MCF 10A (cell line): ENCODE results near the gene SLC25A43. TPM values are rescaled to one million over a fixed set of nuclear protein-coding genes. Genes with fewer than 3 reads are reported as not detected.

Source experiments
- BruUV-seq: library from RNA; stranded (reverse); fragments of 400-500 nt; replicated peaks from 2 replicates; lab custom pipeline; 2021; lab: Mats Ljungman, UMichigan
- CTCF ChIA-PET: fragments of 300-600 bp; sonication (Branson Sonifier 250); formaldehyde crosslinking; extraction: SDS; loops from one replicate; lab custom pipeline; 2021; ENCODE audit warnings: antibody characterized with exemption, inconsistent platforms; lab: Yijun Ruan, JAX
- POLR2A ChIA-PET: fragments of 300-600, 350-650 bp; sonication (Branson Sonifier 250); formaldehyde crosslinking; extraction: SDS; loops from one replicate; lab custom pipeline; 2020; ENCODE audit warnings: antibody characterized with exemption, inconsistent platforms; lab: Yijun Ruan, JAX
- DNase-seq: peaks from one replicate; pipeline ENCODE4 v3.0.0-alpha.2; 2018; ENCODE audit not compliant: unreplicated experiment
- H3K27ac Mint-ChIP-seq: one replicate; pipeline ENCODE4 v1.8.0; 2022; ENCODE audit warnings: mild to moderate bottlenecking, low read depth, mixed read lengths; ENCODE audit not compliant: unreplicated experiment
- H3K27me3 Mint-ChIP-seq: one replicate; pipeline ENCODE4 v1.8.0; 2022; ENCODE audit warnings: mixed read lengths; ENCODE audit not compliant: insufficient read depth, unreplicated experiment
- H3K36me3 Mint-ChIP-seq: one replicate; pipeline ENCODE4 v1.8.0; 2022; ENCODE audit warnings: mild to moderate bottlenecking, moderate library complexity, mixed read lengths; ENCODE audit not compliant: insufficient read depth, unreplicated experiment
- H3K4me1 Mint-ChIP-seq: one replicate; pipeline ENCODE4 v1.8.0; 2022; ENCODE audit warnings: mixed read lengths; ENCODE audit not compliant: insufficient read depth, unreplicated experiment
- H3K4me3 Mint-ChIP-seq: one replicate; pipeline ENCODE4 v1.8.0; 2022; ENCODE audit warnings: mild to moderate bottlenecking, moderate library complexity, mixed read lengths; ENCODE audit not compliant: unreplicated experiment
- H3K9me3 Mint-ChIP-seq: one replicate; pipeline ENCODE4 v1.8.0; 2022; ENCODE audit warnings: mixed read lengths; ENCODE audit not compliant: unreplicated experiment
- intact Hi-C: fragments of 100-400 bp; cut with micrococcal nuclease; formaldehyde crosslinking; loops from 2 replicates; pipeline ENCODE4 v1.14.1; 2022
- total RNA-seq: library from RNA; stranded (reverse); gene quantifications from 2 replicates; pipeline ENCODE4 v1.2.3, GENCODE V29; 2022
- TF ChIP-seq, protein P1 (sequence below): fragments of 200-600 bp; IDR thresholded peaks from one replicate; pipeline ENCODE4 v1.8.0; 2022; ENCODE audit warnings: antibody characterized with exemption, mild to moderate bottlenecking; ENCODE audit not compliant: unreplicated experiment

SLC25A43 gene
- total RNA-seq, 1 experiment from 2014 or later = 16.0 TPM

- Mint-ChIP-seq H3K4me1 (no peaks in the 10 kb centered on the region), H3K4me3 (no peak overlapping the region), H3K9me3 (no peaks in the 10 kb centered on the region), H3K27me3 (peaks cover 15% of the 10 kb centered on the region), H3K27ac (no peak overlapping the region), H3K36me3 (peaks cover 30% of the 10 kb centered on the region)
- TF ChIP-seq, protein P1, sequence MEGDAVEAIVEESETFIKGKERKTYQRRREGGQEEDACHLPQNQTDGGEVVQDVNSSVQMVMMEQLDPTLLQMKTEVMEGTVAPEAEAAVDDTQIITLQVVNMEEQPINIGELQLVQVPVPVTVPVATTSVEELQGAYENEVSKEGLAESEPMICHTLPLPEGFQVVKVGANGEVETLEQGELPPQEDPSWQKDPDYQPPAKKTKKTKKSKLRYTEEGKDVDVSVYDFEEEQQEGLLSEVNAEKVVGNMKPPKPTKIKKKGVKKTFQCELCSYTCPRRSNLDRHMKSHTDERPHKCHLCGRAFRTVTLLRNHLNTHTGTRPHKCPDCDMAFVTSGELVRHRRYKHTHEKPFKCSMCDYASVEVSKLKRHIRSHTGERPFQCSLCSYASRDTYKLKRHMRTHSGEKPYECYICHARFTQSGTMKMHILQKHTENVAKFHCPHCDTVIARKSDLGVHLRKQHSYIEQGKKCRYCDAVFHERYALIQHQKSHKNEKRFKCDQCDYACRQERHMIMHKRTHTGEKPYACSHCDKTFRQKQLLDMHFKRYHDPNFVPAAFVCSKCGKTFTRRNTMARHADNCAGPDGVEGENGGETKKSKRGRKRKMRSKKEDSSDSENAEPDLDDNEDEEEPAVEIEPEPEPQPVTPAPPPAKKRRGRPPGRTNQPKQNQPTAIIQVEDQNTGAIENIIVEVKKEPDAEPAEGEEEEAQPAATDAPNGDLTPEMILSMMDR = no peak
- POLR2A ChIA-PET = no interaction called here
- DNase-seq = no peak
- intact Hi-C loops = no loop called here
- no TSS peak for BruUV-seq
- CTCF ChIA-PET = interaction anchor here (0.9 kb wide), 1 partner anchor 95 kb away, joined by 3 read pairs; no protein-coding TSS in a partner anchor
These were observed 22.0 kb downstream of the SLC25A43 start for GRCh38 chrX:119421016-119421705.

DNA sequence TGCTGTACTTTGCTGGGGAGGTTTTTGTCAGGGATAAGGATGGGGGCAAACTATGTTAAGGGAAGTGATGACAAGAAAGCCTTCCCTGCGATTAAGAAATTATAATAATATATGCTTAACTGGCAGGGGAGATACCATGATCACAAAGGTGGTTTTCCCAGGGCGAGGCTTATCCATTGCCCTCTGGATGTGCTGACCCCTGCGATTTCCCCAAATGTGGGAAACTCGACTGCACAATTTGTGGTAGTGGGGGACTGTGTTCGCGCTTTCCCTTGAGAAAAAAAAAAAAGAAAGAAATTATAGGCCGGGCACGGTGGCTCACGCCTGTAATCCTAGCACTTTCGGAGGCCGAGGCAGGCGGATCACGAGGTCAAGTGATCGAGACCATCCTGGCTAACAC, 24.5 kb downstream of the SLC25A43 start:
- no peak for DNase-seq
- ChIA-PET CTCF (interaction anchor here (0.7 kb wide), 1 partner anchor 53 kb away, joined by 3 read pairs; no protein-coding TSS in a partner anchor), POLR2A (no interaction called here)
- peaks cover 15% of the 10 kb centered on the region for H3K27me3 Mint-ChIP-seq
- BruUV-seq = no TSS peak
- peaks cover 14% of the 10 kb centered on the region for H3K4me1 Mint-ChIP-seq
- no peaks in the 10 kb centered on the region for H3K9me3 Mint-ChIP-seq
- no peak overlapping the region for H3K27ac Mint-ChIP-seq
- TF ChIP-seq, protein P1 = no peak
- H3K4me3 Mint-ChIP-seq = no peak overlapping the region
- peaks cover 24% of the 10 kb centered on the region for H3K36me3 Mint-ChIP-seq
- intact Hi-C loops = no loop called here

DNA sequence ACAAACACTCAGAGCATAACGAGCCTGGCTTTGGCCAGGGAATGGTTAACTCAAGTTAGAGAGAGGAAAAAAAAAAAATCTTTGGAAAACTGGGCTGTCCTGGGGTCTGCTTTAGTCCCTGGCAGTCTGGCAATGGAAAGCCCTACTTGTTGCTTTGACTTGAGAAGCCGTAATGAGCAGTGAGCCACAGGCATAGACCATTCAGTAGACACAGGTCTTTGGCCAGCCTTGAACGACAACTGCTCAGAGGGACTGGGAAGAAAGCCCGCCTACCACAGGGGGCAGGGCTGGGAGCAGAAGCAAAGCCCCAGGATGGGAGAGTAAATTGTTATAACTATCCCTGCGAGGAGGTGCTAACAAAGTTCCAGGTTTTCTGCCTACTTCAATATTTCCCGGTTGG, 25.9 kb downstream of the SLC25A43 start:
- DNase-seq = no peak
- POLR2A ChIA-PET = no interaction called here
- no peak overlapping the region for H3K27ac Mint-ChIP-seq
- TF ChIP-seq, protein P1 = no peak
- H3K36me3 Mint-ChIP-seq = peaks cover 22% of the 10 kb centered on the region
- peaks cover 14% of the 10 kb centered on the region for H3K4me1 Mint-ChIP-seq
- intact Hi-C loops = no loop called here
- H3K27me3 Mint-ChIP-seq = peaks cover 15% of the 10 kb centered on the region
- H3K4me3 Mint-ChIP-seq = no peak overlapping the region
- H3K9me3 Mint-ChIP-seq = no peaks in the 10 kb centered on the region
- no TSS peak for BruUV-seq
- CTCF ChIA-PET = interaction anchor here (0.7 kb wide), 1 partner anchor 420 kb away, joined by 3 read pairs; no protein-coding TSS in a partner anchor

DNA sequence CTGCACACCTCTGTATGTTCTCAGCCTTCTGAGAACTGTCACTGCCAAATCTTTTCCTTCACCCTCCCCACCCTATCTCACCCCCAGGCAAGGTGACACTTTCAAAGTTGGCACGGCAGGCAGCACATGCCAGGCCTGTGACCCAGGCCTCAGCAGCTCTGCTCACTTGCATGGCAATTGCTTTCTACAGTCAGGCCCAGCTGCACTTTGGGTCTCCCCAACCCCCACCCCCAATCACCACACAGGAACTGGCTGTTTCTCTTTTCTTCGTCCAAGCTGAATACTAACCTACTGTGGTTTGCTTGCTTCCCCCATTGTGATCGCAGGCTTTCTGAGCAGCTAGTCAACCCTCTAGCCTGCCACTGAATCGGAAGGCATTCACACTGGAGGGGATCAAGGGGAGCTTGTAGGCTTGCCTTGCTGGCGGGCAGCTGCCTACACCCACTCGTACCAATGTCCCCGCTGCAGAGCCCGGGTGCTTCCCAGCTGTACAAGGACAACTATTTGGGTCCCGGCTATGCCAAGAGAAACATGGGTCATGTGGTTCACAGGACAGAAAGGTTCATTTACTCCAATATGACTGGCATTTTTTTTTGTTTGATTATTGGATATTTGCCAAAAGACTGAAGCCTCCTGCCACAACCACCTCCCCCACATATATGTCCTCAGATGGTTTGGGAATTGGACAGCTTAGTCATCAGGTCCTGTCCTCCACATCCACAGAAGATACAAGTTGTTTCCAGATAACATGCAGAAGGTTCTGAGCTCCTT, 28.1 kb downstream of the SLC25A43 start:
- Mint-ChIP-seq H3K9me3 (no peaks in the 10 kb centered on the region), H3K36me3 (peaks cover 14% of the 10 kb centered on the region), H3K4me3 (no peak overlapping the region), H3K27me3 (peaks cover 10% of the 10 kb centered on the region), H3K27ac (peak overlapping the region; percentile 0), H3K4me1 (peaks cover 14% of the 10 kb centered on the region)
- TF ChIP-seq, protein P1 = no peak
- intact Hi-C loops = no loop called here
- CTCF ChIA-PET = interaction anchor here (0.6 to 2.4 kb wide), 4 partner anchors 9 to 382 kb away, joined by 3 to 8 read pairs (median 4); no protein-coding TSS in a partner anchor
- BruUV-seq = no TSS peak
- POLR2A ChIA-PET = interaction anchor here (0.7 kb wide), 1 partner anchor 28 kb away, joined by 3 read pairs; no protein-coding TSS in a partner anchor
- DNase-seq = peak; percentile 53
